SK-N-SH (cell line): ENCODE results near the gene TEN1. TPM values are rescaled to one million over a fixed set of nuclear protein-coding genes. Genes with fewer than 3 reads are reported as not detected.

Source experiments
- CTCF ChIA-PET: fragments of 300-600, 350-600 bp; formaldehyde crosslinking; extraction: SDS; loops from one replicate; lab custom pipeline; 2021; lab: Yijun Ruan, JAX
- POLR2A ChIA-PET: fragments of 350-600 bp; sonication (Branson Sonifier 250); formaldehyde crosslinking; extraction: SDS; loops from one replicate; lab custom pipeline; 2020; ENCODE audit warnings: antibody characterized with exemption, inconsistent platforms; lab: Yijun Ruan, JAX
- DNase-seq: peaks from one replicate; pipeline ENCODE4 v3.0.0; 2012
- H2AFZ ChIP-seq: fragments of 200-600 bp; sonication (generic); 2 replicates; pipeline ENCODE4 v1.8.1; 2016; ENCODE audit warnings: antibody characterized with exemption, mild to moderate bottlenecking, low read depth
- H3F3A ChIP-seq: fragments of 200-600 bp; sonication (generic); replicated peaks from 2 replicates; pipeline ENCODE3; 2016; ENCODE audit warnings: antibody characterized with exemption, mild to moderate bottlenecking; ENCODE audit not compliant: insufficient read depth
- H3K27ac ChIP-seq, 2 experiments: fragments of 200-500 bp in 1 of 2; fragments of 200-600 bp in 1 of 2; sonication (Bioruptor generic) in 1 of 2; sonication (generic), shearing (Covaris generic) in 1 of 2; 2 replicates each; pipeline versions ENCODE4 v1.5.1 to v1.6.1; 2014 to 2016; ENCODE audit warnings: low read depth in 2 of 2, inconsistent platforms in 1 of 2, low read length in 1 of 2, mild to moderate bottlenecking in 1 of 2, mixed read lengths in 1 of 2
- H3K27me3 ChIP-seq: fragments of 200-600 bp; sonication (generic), shearing (Covaris generic); 2 replicates; pipeline ENCODE4 v1.6.1; 2016; ENCODE audit warnings: mixed run types; ENCODE audit not compliant: insufficient read depth
- H3K36me3 ChIP-seq, 2 experiments: fragments of 200-500 bp in 1 of 2; fragments of 200-600 bp in 1 of 2; sonication (Bioruptor generic) in 1 of 2; sonication (generic) in 1 of 2; replicated peaks in 1 of 2; 2 replicates each; pipeline versions ENCODE3 to v1.5.1; 2014 to 2016; ENCODE audit warnings: low read length in 1 of 2, mild to moderate bottlenecking in 1 of 2; ENCODE audit not compliant: insufficient read depth in 2 of 2, control insufficient read depth in 1 of 2
- H3K4me1 ChIP-seq, 2 experiments: fragments of 200-500 bp in 1 of 2; fragments of 200-600 bp in 1 of 2; sonication (Bioruptor generic) in 1 of 2; sonication (generic), shearing (Covaris generic) in 1 of 2; 2 replicates each; pipeline versions ENCODE4 v1.5.1 to v1.6.1; 2014 to 2016; ENCODE audit warnings: low read depth in 1 of 2, low read length in 1 of 2, mixed run types in 1 of 2; ENCODE audit not compliant: insufficient read depth in 2 of 2, control insufficient read depth in 1 of 2
- H3K4me2 ChIP-seq: fragments of 200-600 bp; sonication (generic), shearing (Covaris generic); 2 replicates; pipeline ENCODE4 v1.6.1; 2017; ENCODE audit warnings: mixed run types
- H3K4me3 ChIP-seq, 2 experiments: fragments of 200-500 bp in 1 of 2; fragments of 200-600 bp in 1 of 2; sonication (Bioruptor generic) in 1 of 2; sonication (generic), shearing (Covaris generic) in 1 of 2; 2 replicates each; pipeline versions ENCODE4 v1.5.1 to v1.8.1; 2014 to 2016; ENCODE audit warnings: low read depth in 2 of 2, inconsistent platforms in 1 of 2, low read length in 1 of 2, mild to moderate bottlenecking in 1 of 2, mixed read lengths in 1 of 2, moderate library complexity in 1 of 2
- H3K79me2 ChIP-seq: fragments of 200-600 bp; sonication (generic); 2 replicates; pipeline ENCODE4 v1.8.1; 2017; ENCODE audit warnings: mild to moderate bottlenecking; ENCODE audit not compliant: insufficient read depth
- H3K9ac ChIP-seq: fragments of 200-600 bp; sonication (generic); 2 replicates; pipeline ENCODE4 v1.6.1; 2017; ENCODE audit warnings: mixed run types
- H3K9me2 ChIP-seq: fragments of 200-600 bp; sonication (generic); 2 replicates; pipeline ENCODE4 v1.6.1; 2017; ENCODE audit warnings: mixed run types
- H3K9me3 ChIP-seq: fragments of 200-600 bp; sonication (generic); 2 replicates; pipeline ENCODE4 v1.6.1; 2017; ENCODE audit warnings: mixed run types, mild to moderate bottlenecking, moderate library complexity
- H4K20me1 ChIP-seq: fragments of 200-600 bp; sonication (generic); 2 replicates; pipeline ENCODE4 v1.6.1; 2017; ENCODE audit warnings: mild to moderate bottlenecking, mixed run types; ENCODE audit not compliant: insufficient read depth
- ELF1 ChIP-seq: IDR thresholded peaks from 2 replicates; pipeline ENCODE4 v1.4.0; 2012
- EP300 ChIP-seq, 2 experiments: IDR thresholded peaks; 2 replicates each; pipeline versions ENCODE4 v1.4.0 to v1.6.1; 2012; ENCODE audit warnings: borderline replicate concordance in 1 of 2, low read depth in 1 of 2, low read length in 1 of 2
- FOSL2 ChIP-seq: IDR thresholded peaks from 2 replicates; pipeline ENCODE4 v1.4.0; 2012; ENCODE audit warnings: low read depth, mild to moderate bottlenecking, moderate library complexity, borderline replicate concordance
- FOXJ3 ChIP-seq: sonication (generic); formaldehyde crosslinking; IDR thresholded peaks from 2 replicates; pipeline ENCODE4 v1.5.1; 2020; ENCODE audit warnings: mild to moderate bottlenecking, missing genetic modification reagents
- FOXM1 ChIP-seq: IDR thresholded peaks from 2 replicates; pipeline ENCODE4 v1.4.0; 2012; ENCODE audit warnings: low read depth, mild to moderate bottlenecking
- IRF3 ChIP-seq: fragments of 150-350 bp; IDR thresholded peaks from 2 replicates; pipeline ENCODE4 v1.6.1; 2016; ENCODE audit warnings: mild to moderate bottlenecking, low read depth, low read length
- JUND ChIP-seq: IDR thresholded peaks from 2 replicates; pipeline ENCODE4 v1.4.0; 2012
- MAX ChIP-seq: IDR thresholded peaks from 2 replicates; pipeline ENCODE4 v1.4.0; 2012; ENCODE audit warnings: low read depth
- MXI1 ChIP-seq: IDR thresholded peaks from 2 replicates; pipeline ENCODE4 v1.6.1; 2012; ENCODE audit warnings: mild to moderate bottlenecking, low read depth, low read length, improper control_type of control experiment
- NRF1 ChIP-seq: IDR thresholded peaks from 2 replicates; pipeline ENCODE4 v1.6.1; 2012; ENCODE audit warnings: low read depth, mild to moderate bottlenecking, low read length
- PBX3 ChIP-seq: IDR thresholded peaks from 2 replicates; pipeline ENCODE4; 2012
- POLR2AphosphoS5 ChIP-seq: IDR thresholded peaks from 2 replicates; pipeline ENCODE4 v1.6.1; 2012; ENCODE audit warnings: low read depth, low read length
- RAD21 ChIP-seq: IDR thresholded peaks from 2 replicates; pipeline ENCODE4 v1.6.1; 2012; ENCODE audit warnings: mild to moderate bottlenecking, low read length
- RCOR1 ChIP-seq: fragments of 150-350 bp; IDR thresholded peaks from 2 replicates; pipeline ENCODE4 v1.6.1; 2017; ENCODE audit warnings: antibody characterized with exemption, low read length
- RXRA ChIP-seq: IDR thresholded peaks from 2 replicates; pipeline ENCODE4 v1.4.0; 2012; ENCODE audit warnings: low read depth, mild to moderate bottlenecking, borderline replicate concordance
- SIN3A ChIP-seq: IDR thresholded peaks from 2 replicates; pipeline ENCODE4 v1.6.1; 2012; ENCODE audit warnings: low read depth, mild to moderate bottlenecking, low read length, moderate library complexity, borderline replicate concordance
- SMC3 ChIP-seq: IDR thresholded peaks from 2 replicates; pipeline ENCODE4 v1.6.1; 2012; ENCODE audit warnings: low read depth, low read length, improper control_type of control experiment
- TAF1 ChIP-seq: IDR thresholded peaks from 2 replicates; pipeline ENCODE4 v1.6.1; 2012; ENCODE audit warnings: low read depth, mild to moderate bottlenecking, low read length, moderate library complexity, borderline replicate concordance
- TCF12 ChIP-seq: IDR thresholded peaks from 2 replicates; pipeline ENCODE4 v1.4.0; 2012
- YY1 ChIP-seq: IDR thresholded peaks from 2 replicates; pipeline ENCODE4 v1.4.0; 2012; ENCODE audit warnings: low read depth, mild to moderate bottlenecking
- WGBS: methylation state at CpG from one replicate; pipeline ENCODE4 v1.1.6; 2017; ENCODE audit warnings: low lambda C conversion rate; 5-methylcytosine and 5-hydroxymethylcytosine counted together
- polyA plus RNA-seq, 3 experiments: library from polyadenylated mRNA; depleted of rRNA; stranded (reverse); fragments of >200 nt; gene quantifications; 2 replicates each; pipeline ENCODE4 v1.2.3, GENCODE V29; 2012

The TEN1 gene
- polyA plus RNA-seq, 1 of the 3 experiments (the other 2 are of a cell fraction): 33.6 TPM

DNA sequence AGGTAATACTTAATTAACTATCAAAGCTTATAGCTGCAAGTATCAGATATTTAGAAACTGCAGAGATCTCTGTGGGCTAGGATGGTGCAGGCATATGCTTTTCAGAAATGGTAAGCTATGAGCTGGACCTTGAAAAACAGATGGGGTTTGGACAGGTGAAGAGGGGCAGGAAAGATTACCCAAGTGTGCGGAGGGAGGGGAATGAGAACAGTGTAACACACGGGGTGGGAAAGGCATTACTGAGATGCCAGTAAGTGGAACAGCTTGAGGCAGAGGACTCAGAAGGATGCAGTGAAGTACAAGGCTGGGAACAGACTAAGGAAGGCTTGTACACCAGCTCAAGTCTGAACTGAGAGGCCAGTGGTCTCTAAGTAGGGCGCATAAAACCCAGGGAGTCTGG lies 70.2 kb downstream of the TEN1 start:
- peaks cover 13% of the 10 kb centered on the region for H3F3A ChIP-seq
- no peaks in the 10 kb centered on the region for H3K9me2 ChIP-seq
- ChIA-PET CTCF (interaction anchor here (0.9 to 1.6 kb wide), 3 partner anchors 35 to 204 kb away, joined by 3 to 7 read pairs (median 4); no protein-coding TSS in a partner anchor), POLR2A (no interaction called here)
- H3K4me2 ChIP-seq: no peak overlapping the region
- no peaks in the 10 kb centered on the region for H4K20me1 ChIP-seq
- no peak overlapping the region for H3K4me3 ChIP-seq
- H3K27me3 ChIP-seq: no peaks in the 10 kb centered on the region
- no peak overlapping the region for H3K9ac ChIP-seq
- H3K27ac ChIP-seq: peak overlapping the region in 1 of 2 experiments; percentile 42; a peak in 2 of 4 replicates
- 86% methylated on average over 3 of the region's 3 CpGs for WGBS
- TF ChIP-seq FOSL2: no peak
- no peak for TF ChIP-seq SIN3A
- TF ChIP-seq FOXJ3 (CRISPR knock-in tag): no peak
- no peak for TF ChIP-seq ELF1
- no peak for TF ChIP-seq TAF1
- no peak for TF ChIP-seq RXRA
- no peak for TF ChIP-seq RCOR1
- no peak for TF ChIP-seq POLR2AphosphoS5
- no peak for TF ChIP-seq JUND
- TF ChIP-seq RAD21: no peak
- TF ChIP-seq SMC3: no peak
- TF ChIP-seq MXI1: no peak
- no peak for TF ChIP-seq TCF12
- TF ChIP-seq NRF1: no peak
- TF ChIP-seq EP300 (IDR thresholded peaks at IDR 0.05; ENCODE audit: borderline replicate concordance in 1 of 2, low read depth in 1 of 2, low read length in 1 of 2): no peak
- TF ChIP-seq YY1: no peak
- H3K9me3 ChIP-seq: no peaks in the 10 kb centered on the region
- H3K36me3 ChIP-seq: peaks cover 73 to 83% of the 10 kb centered on the region in 2 experiments
- H3K79me2 ChIP-seq: peaks cover 22% of the 10 kb centered on the region; the same call in 1 of the 2 replicates
- DNase-seq: no peak
- no peak overlapping the region for H2AFZ ChIP-seq
- no peaks in the 10 kb centered on the region for H3K4me1 ChIP-seq

DNA sequence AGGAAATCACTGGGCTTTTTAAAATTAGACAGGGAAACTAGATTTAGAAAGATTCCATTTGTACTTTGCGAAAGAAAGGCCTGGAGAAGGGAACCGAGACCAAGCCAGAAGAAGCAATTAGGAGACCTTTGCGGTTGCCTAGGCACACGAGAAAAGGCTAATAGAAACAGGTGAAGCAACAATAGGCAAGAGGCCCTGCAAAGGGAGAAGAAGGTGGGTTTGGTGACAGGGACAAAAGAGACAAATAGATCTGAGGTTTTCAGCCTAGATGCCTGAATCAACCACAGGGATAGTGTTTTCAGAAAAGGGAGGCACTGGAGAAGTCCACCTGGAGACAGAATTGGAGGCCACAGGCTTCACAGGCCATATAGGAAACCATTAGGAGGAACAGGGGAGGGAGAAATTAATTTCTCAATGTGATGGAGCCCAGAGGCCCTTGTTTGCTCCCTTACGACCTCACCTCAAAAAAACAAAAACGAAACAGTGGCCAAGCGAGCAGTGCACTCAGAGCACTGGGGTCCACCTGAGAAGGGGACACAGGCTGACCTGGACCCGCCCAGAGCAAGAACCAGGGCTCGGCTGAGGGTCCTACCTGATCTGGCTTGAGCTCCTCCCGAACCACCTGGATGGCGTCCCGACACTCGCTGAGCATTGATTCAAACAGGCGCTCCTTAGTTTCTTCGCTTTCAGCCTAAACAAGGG lies 70.9 kb downstream of the TEN1 start:
- no peaks in the 10 kb centered on the region for H3K9me3 ChIP-seq
- 95% methylated on average over 15 of the region's 15 CpGs for WGBS

More for the DNA sequence above, 70.9 kb downstream of the TEN1 start:
- no peak for DNase-seq
- POLR2A ChIA-PET: no interaction called here
- Histone ChIP-seq H3K4me3 (no peak overlapping the region), H3K79me2 (peaks cover 22% of the 10 kb centered on the region; the same call in 1 of the 2 replicates), H3K36me3 (peaks cover 68 to 83% of the 10 kb centered on the region in 2 experiments), H3K9me2 (no peaks in the 10 kb centered on the region), H3K27ac (no peak overlapping the region), H3K4me1 (no peaks in the 10 kb centered on the region), H3K9ac (no peak overlapping the region), H4K20me1 (no peaks in the 10 kb centered on the region), H2AFZ (no peak overlapping the region), H3K4me2 (no peak overlapping the region), H3F3A (peaks cover 13% of the 10 kb centered on the region), H3K27me3 (no peaks in the 10 kb centered on the region)
- CTCF ChIA-PET: interaction anchor here (1.0 to 2.6 kb wide), 5 partner anchors 25 to 230 kb away, joined by 3 to 17 read pairs (median 7); partner anchors contain the start of gene GALR2
- TF ChIP-seq FOXM1 (no peak), MAX (no peak), MXI1 (no peak), PBX3 (no peak), IRF3 (no peak), RXRA (no peak), EP300 (IDR thresholded peaks at IDR 0.05; ENCODE audit: borderline replicate concordance in 1 of 2, low read depth in 1 of 2, low read length in 1 of 2) (no peak)
